NCI-H82 treated with DMSO at 0.1 percent for 48 hours (cell line): ENCODE measurements around the gene SLC23A3.
"Not testable (repeated sequence)": the region's sequence is repeated elsewhere in the genome, so short reads cannot be mapped to it uniquely, and the experiment has no call there.

ENCODE experiments used
- DNase-seq: peaks from one replicate; lab custom pipeline; 2025; ENCODE audit not compliant: unreplicated experiment; lab: John Stamatoyannopoulos, UW

The SLC23A3 gene

GRCh38 chr2:219205165-219205538 lies 35.3 kb upstream of the SLC23A3 start:
- no peak for DNase-seq

GRCh38 chr2:219204425-219205164 lies 34.8 kb upstream of the SLC23A3 start:
- DNase-seq: no peak

DNA sequence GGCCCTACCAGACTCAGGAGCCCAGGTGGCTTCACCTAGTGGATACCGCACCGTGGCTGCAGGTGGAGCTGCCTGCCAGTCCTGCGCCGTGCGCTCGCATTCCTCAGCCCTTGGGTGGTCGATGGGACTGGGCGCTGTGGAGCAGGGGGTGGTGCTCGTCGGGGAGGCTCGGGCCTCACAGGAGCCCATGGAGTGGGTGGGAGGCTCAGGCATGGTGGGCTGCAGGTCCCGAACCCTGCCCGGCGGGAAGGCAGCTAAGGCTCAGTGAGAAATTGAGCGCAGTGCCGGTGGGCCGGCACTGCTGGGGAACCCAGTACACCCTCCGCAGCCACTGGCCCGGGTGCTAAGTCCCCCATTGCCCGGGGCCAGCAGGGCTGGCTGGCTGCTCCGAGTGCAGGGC lies 31.5 kb upstream of the SLC23A3 start:
- DNase-seq: not testable (repeated sequence)

DNA sequence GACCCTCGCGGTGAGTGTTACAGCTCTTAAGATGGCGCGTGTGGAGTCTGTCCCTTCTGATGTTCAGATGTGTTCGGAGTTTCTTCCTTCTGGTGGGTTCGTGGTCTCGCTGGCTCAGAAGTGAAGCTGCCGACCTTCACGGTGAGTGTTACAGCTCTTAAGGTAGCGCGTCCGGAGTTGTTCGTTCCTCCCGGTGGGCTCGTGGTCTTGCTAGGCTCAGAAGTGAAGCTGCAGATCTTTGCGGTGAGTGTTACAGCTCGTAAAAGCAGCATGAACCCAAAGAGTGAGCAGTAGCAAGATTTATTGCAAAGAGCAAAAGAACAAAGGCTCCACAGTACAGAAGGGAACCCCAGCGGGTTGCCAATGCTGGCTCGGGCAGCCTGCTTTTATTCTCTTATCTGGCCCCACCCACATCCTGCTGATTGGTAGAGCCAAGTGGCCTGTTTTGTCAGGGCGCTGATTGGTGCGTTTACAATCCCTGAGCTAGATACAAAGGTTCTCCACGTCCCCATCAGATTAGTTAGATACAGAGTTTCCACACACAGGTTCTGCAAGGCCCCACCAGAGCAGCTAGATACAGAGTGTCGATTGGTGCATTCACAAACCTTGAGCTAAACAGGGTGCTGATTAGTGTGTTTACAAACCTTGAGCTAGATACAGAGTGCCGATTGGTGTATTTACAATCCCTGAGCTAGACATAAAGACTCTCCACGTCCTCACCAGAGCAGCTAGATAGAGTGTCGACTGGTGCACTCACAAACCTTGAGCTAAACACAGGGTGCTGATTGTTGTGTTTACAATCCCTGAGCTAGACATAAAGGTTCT lies 30.9 kb upstream of the SLC23A3 start:
- not testable (repeated sequence) for DNase-seq

- no peak for DNase-seq
Observed at GRCh38 chr2:219199470-219200211, 29.8 kb upstream of the SLC23A3 start.

GRCh38 chr2:219198974-219199373 lies 29.1 kb upstream of the SLC23A3 start:
- DNase-seq: no peak

- no peak for DNase-seq
Observed at GRCh38 chr2:219197388-219197787, 27.6 kb upstream of the SLC23A3 start.

GRCh38 chr2:219186754-219187456 lies 17.1 kb upstream of the SLC23A3 start:
- DNase-seq: no peak

DNA sequence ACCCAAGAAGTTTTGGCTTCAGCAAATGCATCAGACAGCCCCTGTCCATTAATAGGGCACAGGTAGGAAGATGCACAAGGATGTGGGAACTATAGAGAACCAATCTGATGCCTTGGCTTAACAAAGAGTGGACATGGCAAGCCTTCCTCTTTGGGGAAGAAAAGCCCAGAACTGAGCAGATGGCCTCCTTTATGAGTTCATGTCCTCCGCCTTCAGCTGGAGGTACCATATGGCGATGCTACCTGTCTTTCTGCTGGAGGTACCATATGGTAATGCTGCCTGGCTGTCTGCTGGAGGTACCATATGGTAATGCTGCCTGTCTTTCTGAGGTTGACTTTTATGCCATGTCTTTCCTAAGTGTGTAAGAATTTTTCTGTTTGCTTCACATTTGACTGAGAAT lies 14.3 kb upstream of the SLC23A3 start:
- DNase-seq: peak; percentile 73

DNA sequence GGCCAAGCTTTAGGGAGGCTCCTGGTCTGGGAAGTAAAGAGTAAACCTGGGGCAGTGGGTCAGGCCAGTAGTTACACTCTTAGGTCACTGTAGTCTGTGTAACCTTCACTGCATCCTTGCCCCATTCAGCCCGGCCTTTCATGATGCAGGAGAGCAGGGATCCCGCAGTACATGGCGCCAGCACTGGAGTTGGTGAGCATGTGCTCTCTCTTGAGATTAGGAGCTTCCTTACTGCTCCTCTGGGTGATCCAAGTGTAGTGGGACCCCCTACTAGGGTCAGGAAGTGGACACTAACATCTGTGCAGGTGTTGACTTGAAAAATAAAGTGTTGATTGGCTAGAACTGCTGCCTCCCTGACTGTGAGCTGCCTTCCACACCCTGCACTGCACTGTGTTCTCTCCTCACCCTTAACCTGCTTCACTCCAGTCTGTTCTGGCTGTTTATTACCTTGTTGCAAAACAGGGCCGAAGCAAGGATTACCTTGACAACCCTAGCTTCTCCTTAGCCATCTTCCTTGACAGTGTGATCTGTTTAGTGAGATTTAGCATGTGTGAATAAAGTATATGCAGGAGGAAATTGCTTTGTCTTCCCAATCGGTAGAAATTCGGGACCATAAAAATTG lies 13.4 kb upstream of the SLC23A3 start:
- no peak for DNase-seq

GRCh38 chr2:219182331-219183150 lies 12.7 kb upstream of the SLC23A3 start:
- no peak for DNase-seq

DNA sequence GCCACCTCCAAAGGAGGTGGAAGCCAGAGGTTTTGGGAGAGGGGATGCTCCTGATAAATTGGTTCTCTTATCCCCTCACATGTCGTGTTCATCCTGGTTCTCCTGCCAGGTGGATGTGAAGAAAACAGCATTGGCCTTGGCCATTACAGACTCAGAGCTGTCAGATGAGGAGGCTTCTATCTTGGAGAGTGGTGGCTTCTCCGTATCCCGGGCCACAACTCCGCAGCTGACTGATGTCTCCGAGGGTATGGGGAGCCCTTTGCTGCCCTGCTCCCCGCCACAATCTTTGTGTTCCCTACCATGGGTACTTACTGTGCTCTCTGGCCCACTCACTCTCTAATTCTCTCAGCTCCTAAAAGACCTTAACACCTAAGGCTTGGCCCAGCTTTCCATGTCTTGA lies 11.7 kb upstream of the SLC23A3 start:
- no peak for DNase-seq

GRCh38 chr2:219180961-219181360 lies 11.1 kb upstream of the SLC23A3 start:
- no peak for DNase-seq

GRCh38 chr2:219179601-219180465 lies 10.0 kb upstream of the SLC23A3 start:
- no peak for DNase-seq

- no peak for DNase-seq
Observed at GRCh38 chr2:219178377-219179175, 8.7 kb upstream of the SLC23A3 start.

DNA sequence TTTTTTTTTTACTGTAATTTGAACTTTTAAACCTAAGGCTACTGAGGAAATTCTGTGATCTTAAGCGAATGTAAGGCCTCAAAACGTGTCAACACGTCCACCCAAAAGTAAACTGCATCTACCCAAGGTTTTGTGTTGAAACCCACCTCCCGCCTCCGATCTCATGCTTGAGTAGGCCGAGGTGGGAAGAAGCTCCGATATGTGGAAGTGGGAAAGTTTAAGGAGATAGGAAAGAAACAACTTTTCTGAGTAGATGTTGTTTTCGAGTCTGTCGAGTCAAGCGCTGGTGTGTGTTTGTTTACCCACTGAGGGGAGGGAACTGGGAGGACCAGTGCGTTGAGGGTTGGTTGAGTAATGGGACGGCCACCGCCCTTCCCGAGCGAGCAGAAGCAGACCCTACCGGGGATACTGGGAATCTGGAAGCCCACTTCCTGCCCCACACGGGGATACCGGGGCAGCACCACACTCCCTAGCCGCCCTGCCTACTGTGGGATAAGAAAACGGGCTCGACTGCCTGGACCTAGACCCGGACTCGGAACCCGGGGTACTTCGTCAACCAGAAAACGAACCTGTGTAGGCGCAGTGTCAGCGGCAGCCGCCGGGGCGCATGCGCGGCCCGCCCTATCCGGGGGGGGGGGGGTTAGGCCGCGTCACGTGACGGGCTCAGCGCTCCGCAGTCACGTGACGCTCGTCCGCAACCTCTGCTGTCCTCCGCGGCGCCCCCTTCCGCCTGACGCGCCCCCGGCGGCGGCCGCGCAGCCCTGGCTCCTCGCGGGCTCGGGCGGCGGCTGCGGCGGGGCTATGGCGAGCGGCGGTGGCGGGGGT lies 7.9 kb upstream of the SLC23A3 start, which contains the start of gene RETREG2:
Gene RETREG2, plus strand, starts transcription at position 724 of the 825 bp plus-strand sequence. Its CDS starts 78 bp downstream, at position 802.
- DNase-seq: peak; percentile 77
